Fibroblast of the conjunctiva (primary cell): Measurements from ENCODE around the gene FAM161A.
"Not testable (repeated sequence)": the region's sequence is repeated elsewhere in the genome, so short reads cannot be mapped to it uniquely, and the experiment has no call there.

ENCODE experiments used
- DNase-seq: peaks from one replicate; pipeline ENCODE4 v3.0.0-alpha.2; 2010; ENCODE audit warnings: low read depth

Gene FAM161A, protein sequence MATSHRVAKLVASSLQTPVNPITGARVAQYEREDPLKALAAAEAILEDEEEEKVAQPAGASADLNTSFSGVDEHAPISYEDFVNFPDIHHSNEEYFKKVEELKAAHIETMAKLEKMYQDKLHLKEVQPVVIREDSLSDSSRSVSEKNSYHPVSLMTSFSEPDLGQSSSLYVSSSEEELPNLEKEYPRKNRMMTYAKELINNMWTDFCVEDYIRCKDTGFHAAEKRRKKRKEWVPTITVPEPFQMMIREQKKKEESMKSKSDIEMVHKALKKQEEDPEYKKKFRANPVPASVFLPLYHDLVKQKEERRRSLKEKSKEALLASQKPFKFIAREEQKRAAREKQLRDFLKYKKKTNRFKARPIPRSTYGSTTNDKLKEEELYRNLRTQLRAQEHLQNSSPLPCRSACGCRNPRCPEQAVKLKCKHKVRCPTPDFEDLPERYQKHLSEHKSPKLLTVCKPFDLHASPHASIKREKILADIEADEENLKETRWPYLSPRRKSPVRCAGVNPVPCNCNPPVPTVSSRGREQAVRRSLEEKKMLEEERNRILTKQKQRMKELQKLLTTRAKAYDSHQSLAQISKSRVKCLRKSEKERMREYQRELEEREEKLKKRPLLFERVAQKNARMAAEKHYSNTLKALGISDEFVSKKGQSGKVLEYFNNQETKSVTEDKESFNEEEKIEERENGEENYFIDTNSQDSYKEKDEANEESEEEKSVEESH

DNA sequence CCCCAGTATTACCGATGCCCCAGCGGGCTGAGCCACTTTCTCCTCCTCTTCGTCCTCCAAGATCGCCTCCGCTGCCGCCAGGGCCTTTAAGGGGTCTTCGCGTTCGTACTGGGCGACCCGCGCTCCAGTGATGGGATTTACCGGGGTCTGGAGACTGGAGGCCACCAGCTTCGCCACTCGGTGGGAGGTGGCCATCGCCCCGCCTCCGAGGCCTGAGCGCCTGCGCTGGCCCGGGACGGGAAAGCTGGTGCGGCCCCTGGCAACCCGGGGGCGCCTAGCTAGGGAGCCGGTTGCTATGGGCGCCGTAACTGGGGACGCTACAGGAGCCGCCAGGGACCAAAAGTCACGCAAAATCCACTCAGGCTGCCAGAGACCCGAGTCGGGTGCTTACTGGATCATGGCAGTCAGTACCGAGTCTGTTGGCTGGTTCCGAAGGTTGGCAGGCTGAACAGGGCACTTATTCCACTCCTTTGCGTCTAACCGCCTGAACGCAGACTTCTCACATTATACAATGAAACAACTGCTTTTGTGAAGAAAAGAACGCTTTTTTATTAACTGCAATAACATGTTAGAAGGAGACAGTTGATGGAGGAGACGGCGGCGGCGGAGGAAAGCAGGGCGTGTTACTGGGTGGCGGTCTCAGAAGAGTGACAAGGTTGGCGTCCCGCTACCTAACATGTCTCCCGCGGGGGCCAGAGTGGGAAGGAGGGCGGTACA, at the start of gene FAM161A:
TSS of gene FAM161A (minus strand) at position 214 of the 717 bp plus-strand sequence. CDS start at position 195, 19 bp downstream.
- DNase-seq, result peak; percentile 69

DNA sequence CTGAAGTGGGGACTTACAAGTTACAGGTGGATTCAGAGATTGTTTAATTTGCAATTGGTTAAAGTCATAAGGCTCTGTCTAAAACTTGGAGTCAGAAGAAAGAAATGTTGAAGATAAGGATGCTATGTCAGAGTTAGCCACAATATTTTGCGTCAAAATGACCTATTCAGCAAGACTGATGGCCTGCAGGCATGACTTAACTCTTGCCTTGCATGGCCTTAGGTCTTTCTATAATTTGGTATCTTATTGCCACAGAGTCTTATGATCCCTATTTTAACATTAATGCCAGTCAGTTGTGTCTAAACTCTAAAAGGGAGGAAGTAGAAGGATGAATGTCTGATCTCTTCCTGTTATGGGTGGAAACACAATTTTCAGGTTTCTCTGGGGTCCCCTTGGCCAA, 46.4 kb upstream of the FAM161A start:
- DNase-seq, result no peak

DNA sequence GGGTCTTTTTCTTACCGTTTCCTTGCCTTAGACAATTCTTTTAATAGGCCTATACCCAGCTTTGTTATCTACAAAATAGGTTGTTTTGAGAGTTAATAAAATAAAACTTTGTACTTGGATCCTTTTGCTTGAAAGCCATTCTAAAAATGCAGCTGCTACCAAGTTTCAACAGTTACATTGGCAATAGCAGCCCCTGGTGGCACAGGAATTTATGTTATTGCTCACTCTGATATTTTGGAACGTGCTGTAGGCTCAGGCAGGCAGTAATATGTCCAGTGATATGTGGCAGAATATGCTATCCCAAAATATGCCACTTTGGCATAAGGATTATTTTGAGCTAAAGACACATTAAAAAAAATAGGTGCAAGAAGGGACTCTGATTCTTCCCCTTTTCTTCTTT, 45.0 kb upstream of the FAM161A start:
- DNase-seq, result no peak

DNA sequence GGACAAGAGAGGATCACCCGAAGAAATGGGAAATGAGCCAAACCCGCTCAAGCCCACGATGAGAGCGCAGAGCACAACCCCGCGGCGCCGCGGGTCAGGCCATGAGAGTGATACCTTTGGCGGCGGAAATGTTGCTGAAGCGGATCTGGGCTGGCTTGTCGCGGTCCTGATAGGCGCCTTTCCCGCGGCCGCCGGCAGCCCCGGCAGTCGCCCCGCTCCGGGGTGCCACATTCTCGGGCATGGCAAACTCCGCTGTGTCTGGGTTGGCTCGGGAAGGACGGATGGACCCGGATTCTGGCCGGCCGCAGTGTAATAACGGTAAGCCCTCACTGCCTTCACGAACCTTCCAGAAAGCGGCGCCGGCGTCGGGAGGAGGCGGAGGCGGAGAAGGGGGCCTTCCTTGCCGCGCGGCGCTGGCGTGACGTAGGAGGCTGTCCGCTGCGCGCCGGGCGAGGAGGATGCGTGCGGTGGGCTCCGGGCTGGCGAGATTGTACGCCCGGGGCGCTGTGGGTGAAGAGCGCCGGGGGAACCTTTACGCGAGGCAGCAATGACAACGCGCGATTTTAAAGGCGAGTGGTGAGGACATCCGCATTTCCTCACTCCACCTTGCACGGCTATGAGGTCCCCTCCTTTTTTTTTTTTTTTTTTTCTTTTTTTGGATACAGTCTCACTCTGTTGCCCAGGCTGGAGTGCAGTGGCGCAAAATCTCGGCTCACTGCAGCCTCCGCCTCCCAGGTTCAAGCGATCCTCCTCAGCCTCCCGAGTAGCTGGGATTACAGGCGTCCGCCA, 34.6 kb upstream of the FAM161A start, which contains the start of gene CCT4:
TSS of gene CCT4 (minus strand) at position 390 of the 789 bp plus-strand sequence. CDS start at position 241, 149 bp downstream.
- peak; percentile 50 for DNase-seq

DNA sequence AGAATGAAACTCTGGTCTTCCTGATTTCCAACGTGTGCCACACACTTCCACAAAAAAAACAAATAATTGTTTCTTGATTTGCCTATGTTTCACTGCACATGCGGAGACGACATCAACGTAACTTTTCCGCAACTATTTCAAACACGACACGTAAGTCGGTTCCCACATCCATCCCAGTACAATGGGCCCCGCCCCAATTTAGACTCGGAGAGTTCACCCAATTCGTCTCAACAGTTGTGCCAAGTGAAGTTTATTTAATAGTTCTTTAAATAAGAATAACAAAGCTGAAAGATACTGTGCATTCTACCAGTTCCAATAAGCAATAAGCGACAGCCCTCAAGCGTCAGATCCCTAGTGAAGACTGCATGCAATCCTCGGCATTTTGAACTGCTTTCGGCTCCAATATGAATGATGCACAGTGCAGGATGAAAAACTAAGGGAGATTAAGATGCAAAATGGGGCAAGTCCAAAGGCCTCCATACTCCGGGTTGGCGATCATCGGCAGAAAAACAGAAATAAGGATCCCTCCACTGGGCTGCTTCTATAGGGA, 33.9 kb upstream of the FAM161A start:
- no peak for DNase-seq

DNA sequence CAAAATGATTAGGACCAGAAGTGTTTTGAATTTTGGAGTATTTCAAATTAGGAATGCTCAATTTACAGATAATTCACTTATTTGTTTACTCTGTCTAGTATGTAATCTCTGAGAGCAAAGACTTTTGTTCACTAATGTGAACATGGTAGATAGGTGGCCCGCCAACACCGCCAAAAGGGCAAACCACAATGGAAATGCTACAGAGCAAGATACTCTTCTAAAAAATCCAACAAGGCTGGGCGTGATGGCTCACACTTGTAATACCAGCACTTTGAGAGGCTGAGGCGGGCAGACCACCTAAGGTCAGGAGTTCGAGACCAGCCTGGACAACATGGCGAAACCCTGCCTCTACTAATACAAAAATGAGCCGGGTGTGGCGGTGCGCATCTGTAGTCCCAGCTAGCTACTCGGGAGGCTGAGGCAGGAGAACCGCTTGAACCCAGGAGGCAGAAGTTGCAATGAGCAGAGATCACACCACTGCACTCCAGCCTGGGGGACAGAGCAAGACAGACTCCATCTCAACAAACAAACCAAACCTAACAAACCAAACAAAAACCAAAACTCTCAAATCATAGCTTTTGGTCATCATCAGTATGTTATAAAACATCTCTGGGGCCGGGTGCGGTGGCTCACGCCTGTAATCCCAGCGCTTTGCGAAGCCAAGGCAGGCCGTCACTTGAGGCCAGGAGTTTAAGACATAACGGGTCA, 32.2 kb upstream of the FAM161A start:
- DNase-seq, result no peak

DNA sequence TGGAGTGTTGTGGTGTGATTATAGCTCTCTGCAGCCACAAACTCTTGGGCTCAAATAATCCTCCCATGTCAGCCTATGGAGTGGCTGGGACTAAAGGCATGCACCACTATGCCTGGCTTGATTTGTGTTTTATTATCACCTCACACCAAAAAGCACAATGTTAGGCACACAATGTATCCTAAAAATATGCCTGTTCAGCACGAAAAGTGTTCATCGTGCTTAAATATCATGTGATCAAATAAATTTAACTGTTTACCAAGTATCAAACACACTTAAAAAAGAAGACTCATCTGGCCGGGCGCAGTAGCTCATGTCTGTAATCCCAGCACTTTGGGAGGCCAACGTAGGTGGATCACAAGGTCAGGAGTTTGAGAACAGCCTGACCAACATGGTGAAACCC, 29.0 kb upstream of the FAM161A start:
- DNase-seq, result no peak

DNA sequence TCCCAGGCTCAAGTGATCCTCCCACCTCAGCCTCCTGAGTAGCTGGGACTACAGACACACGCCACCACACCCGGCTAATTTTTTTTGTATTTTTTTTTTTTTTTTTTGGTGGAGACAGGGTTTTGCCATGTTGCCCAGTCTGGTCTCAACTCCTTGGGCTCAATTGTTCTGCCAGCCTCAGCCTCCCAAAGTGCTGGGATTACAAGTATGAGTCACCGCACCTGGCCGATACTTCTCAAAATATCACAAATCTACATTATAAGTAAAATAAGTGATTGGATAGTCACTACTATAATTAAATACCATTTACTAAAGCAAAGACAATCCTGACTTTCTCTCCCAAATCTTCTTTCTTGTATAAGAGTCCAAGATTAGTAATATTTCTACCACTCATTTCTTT, 25.5 kb upstream of the FAM161A start:
- not testable (repeated sequence) for DNase-seq

DNA sequence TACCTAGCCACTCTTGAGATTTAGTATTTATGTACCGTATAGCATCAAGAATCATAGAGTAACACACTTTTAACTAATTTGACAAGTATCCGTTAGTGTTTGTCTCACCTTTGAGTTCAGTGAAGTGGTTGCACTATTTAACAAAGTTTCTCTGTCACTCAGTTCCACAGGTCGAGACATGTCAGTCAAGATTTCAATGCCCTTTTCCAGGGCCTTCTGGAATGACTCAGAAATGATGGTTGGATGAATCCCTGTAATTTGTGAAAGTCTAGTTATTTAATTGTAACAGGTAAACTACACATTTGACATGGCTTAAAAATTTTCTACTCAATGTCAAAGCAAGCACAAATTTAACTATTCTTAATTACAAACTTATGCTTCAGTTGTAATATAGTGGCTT, 24.9 kb upstream of the FAM161A start:
- DNase-seq, result no peak

DNA sequence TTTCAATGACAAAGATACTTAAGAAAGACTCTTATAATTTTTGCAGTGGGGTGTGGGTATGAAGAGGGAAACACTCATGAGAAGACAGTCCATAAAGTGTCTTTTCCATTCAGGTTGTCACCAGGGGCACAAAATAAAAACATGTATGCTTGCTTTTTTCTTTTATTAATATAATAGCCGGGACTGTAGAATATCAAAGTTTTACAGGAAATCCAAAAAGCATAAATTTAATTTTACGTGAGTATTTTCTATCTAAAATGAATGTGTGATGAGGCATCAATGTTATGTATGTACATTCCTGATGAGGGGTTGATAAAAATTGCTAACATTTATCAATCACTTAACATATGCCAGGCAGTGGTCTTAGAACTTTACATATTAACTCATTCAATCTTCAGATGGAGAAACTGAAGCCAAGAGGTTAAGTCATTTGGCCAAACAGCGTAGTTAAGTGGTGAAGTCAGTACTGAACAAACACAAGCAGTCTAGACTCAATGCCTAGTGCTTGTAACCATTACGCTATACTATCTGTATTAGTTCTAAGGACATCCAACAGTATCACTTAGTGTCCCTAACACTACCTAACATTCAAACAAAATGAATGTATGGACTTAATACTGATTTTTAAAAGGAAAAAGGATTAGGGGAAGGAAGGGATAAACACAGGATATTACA, 23.8 kb upstream of the FAM161A start:
- DNase-seq, result no peak

DNA sequence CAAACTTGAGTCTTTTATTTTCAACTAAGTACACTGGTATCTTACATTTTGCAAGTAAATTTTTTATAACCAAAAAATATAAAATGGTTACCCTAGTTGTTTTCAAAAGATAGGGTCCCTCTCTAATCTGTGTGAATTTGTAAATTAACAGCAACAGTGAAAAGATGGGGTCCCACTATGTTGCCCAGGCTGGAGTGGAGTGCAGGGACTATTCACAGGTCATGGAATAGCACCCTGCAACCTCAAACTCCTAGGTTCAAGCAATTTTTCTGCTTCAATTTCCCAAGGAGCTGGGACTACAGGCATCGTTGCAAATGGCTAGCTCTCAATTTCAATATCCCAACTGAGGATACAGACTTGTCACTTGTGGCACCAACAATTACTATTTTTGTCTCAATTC, 22.5 kb upstream of the FAM161A start:
- DNase-seq, result no peak

DNA sequence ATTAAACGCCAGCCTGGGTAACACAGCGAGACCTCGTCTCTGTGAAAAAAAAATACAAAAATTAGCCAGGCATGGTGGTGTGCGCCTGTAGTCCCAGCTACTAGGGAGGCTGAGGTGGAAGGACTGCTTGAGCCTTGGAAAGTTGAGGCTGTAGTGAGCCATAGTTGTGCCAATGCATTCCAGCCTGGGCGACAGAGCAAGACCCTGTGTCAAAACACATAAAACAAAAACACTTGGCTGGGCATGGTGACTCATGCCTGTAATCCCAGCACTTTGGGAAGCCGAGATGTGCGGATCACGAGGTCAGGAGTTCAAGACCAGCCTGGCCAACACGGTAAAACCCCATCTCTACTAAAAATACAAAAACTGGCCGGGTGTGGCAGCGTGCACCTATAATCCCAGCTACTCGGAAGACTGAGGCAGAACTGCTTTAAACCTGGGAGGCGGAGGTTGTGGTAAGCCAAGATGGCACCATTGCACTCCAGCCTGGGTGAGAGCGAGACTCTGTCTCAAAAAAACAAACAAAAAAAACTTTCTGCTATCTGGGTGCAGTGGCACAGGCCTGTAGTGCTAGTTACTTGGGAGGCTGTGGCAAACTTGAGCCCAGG, 12.7 kb upstream of the FAM161A start:
- not testable (repeated sequence) for DNase-seq

DNA sequence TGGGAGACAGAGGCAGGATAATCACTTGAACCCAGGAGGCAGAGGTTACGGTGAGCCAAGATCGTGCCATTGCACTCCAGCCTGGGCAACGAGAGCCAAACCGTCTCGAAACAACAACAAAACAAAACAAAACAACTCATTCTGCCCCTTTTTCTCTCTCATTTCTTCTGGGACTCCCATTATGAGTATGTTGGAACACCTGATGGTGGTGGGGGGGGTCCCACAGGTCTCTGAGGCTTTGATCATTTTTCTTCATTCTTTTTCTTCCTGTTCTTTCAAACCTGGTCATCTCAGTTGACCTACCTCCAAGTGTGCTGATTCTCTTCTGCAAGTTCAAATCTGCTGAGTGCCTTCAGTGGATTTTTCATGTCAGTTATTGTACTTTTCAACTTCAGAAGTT, 8.2 kb upstream of the FAM161A start:
- DNase-seq, result no peak

DNA sequence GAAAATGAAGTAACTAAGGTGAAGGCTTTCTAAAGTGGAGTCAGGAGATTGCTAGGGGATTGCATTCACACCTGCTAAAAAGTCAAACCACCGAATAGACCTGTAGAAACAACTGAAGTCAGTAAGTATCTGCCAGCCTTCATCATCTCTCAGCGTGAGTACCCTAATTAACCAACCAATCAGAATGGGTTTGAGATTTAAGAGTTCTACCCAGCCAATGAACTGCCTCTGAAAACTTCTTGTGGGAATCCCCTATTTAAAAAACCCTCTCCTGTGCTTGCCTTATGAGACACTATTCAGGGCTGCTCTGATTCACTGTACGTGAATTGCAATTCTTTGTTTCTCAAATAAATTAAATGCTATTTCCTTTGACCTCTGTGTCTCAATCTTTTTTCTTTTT, 3.4 kb upstream of the FAM161A start:
- no peak for DNase-seq

DNA sequence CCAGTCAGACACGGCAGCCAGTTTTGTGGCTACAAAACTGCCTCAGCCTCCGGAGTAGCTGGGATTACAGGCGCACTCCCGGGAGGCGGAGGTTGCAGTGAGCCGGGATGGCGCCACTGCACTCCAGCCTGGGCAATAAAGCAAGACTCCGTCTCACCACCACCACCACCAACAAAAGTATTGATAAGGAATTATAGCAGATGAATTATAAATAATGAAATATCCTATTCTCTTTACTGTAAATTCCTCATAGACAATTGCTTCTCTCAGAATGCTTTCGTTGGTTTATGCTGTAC, 1.4 kb upstream of the FAM161A start:
- DNase-seq, result no peak

DNA sequence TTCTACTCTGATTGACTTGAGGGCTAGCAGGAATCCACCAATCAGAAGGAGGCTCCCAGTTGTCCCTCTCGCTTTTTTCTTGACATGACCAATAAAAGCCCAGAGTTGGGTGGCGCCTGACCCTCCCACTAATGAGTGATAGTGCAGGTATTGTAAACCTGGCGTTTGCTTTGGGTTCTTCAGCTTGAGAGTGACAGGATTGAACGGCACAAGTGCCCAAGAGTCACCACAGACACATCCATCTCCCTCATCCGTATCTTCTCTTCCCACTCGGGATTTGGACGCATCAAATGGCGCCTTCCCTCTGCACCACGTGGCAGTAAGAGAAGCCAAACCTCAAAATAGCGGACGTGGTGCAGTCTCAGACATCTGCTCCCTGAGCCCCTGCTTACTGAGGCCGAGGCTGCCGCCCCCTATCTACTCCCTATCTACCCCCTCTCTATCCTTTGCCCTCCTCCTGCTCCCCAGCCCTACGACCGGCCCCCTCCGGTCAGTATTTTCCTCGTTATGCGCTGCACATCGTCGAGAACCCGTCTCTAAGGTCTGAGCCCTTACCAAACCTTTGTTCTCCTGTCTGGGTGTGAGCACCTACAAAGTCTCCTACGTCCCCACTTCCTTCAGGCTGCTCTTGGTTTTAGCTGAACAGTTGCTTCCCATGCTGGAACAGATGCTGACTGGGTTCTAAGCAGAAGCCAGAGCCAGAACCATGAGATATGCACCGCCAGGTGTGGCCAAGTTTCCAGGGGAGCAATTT, 881 bp upstream of the FAM161A start:
- DNase-seq, result peak; percentile 96

DNA sequence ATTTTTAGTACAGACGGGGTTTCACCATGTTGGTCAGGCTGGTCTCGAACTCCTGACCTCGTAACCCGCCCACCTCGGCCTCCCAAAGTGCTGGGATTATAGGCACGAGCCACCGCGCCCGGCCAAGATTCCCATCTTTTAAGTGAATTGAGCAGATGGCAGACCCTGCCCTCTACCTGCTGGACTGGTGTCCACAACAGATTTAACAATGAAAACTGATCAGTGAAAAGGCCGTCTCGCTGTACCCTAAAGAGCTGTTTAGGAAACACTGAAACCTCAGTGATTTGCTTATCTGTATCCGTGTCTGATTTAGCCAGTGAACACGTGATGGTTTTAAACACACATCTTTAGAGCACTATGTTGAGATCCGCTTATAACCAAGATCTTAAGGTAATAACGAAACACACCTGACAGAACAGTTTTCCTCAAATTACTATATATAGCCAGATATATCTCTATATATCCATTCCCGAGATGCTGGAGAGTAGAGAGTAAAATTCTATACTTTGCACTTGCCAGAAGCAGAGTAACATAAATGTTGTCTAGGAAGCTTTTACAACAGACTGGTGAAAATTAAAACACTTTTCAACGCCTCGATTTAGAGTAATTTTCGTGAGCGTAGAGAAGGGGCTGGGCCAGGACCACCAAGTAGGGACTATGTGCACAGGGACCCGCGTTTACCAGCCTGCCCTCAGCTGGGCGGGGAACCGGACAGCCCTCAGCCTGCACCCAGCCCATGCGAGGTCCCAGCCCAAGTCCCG, 594 bp downstream of the FAM161A start:
- no peak for DNase-seq

DNA sequence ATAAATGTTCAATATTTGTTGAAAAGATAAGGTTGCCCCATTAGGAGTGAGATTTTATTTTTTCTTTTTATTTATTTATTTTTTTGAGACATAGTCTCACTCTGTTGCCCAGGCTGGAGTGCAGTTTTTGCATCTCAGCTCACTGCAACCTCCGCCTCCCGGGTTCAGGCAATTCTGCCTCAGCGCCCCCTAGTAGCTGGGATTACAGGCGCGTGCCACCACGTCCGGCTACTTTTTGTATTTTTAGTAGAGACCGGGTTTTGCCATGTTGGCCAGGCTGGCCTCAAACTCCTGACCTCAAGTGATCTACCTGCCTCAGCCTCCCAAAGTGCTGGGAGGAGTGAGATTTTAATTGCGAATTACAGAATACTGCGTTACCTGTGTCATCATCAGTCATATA, 2.6 kb downstream of the FAM161A start:
- DNase-seq, result not testable (repeated sequence)

DNA sequence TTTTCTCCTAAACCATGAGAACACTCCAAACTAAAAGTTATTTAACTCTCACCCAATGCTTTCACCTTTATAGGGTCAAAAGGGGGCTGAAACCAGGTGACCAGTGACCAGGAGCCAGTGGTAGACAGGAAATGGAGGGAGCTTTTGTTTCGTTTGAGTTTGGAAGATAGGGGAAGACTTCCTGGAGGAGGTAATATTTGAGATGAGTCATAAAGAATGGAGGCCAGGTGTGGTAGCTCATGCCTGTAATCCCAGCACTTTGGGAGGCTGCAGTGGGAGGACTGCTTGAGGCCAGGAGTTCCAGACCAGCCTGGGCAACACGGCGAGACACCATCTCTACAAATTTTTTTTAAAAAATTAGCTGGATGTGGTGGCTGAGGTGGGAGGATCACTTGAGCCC, 8.5 kb downstream of the FAM161A start:
- DNase-seq, result no peak
